Liver (tissue), 9 donors: ENCODE results near the gene TMEM101. TPM values are rescaled to one million over a fixed set of nuclear protein-coding genes. Genes with fewer than 3 reads are reported as not detected.
A peak's percentile ranks its signal among the peaks of the same experiment; 100 is the strongest.
"Not testable (repeated sequence)": the region's sequence is repeated elsewhere in the genome, so short reads cannot be mapped to it uniquely, and the experiment has no call there.

Source experiments
- DNase-seq: peaks from one replicate; pipeline ENCODE4 v3.0.0-alpha.2; 2017; ENCODE audit warnings: low spot score
- H3K27ac ChIP-seq, 2 donors: one replicate each; pipeline ENCODE4 v1.7.0; 2013; ENCODE audit warnings: inconsistent platforms in 2 of 2, low read length in 2 of 2, control low read depth in 1 of 2, low read depth in 1 of 2, mild to moderate bottlenecking in 1 of 2
- H3K27me3 ChIP-seq, 4 donors: one replicate each; pipeline versions ENCODE4 v1.6.1 to v1.7.0; 2013; ENCODE audit warnings: low read length in 3 of 4, inconsistent platforms in 1 of 4, mild to moderate bottlenecking in 1 of 4, moderate library complexity in 1 of 4; ENCODE audit not compliant: control insufficient read depth in 4 of 4, insufficient read depth in 4 of 4
- H3K36me3 ChIP-seq, 4 donors: one replicate each; pipeline versions ENCODE4 v1.6.1 to v1.7.0; 2013; ENCODE audit warnings: low read length in 3 of 4, mild to moderate bottlenecking in 3 of 4, low read depth in 1 of 4, moderate library complexity in 1 of 4; ENCODE audit not compliant: control insufficient read depth in 4 of 4, insufficient read depth in 3 of 4
- H3K4me1 ChIP-seq, 4 donors: one replicate each; pipeline versions ENCODE4 v1.6.1 to v1.7.0; 2013; ENCODE audit warnings: low read length in 3 of 4, mild to moderate bottlenecking in 3 of 4, moderate library complexity in 1 of 4; ENCODE audit not compliant: control insufficient read depth in 4 of 4, insufficient read depth in 4 of 4
- H3K4me3 ChIP-seq, 3 donors: one replicate each; pipeline versions ENCODE4 v1.6.1 to v1.7.0; 2013; ENCODE audit warnings: low read length in 3 of 3, control low read depth in 1 of 3, low read depth in 1 of 3, mild to moderate bottlenecking in 1 of 3
- H3K9ac ChIP-seq, 2 donors: one replicate each; pipeline ENCODE4 v1.7.0; 2013; ENCODE audit warnings: low read length in 2 of 2, mild to moderate bottlenecking in 2 of 2, moderate library complexity in 2 of 2, control low read depth in 1 of 2, low read depth in 1 of 2
- H3K9me3 ChIP-seq, 4 donors: one replicate each; pipeline versions ENCODE4 v1.6.1 to v1.7.0; 2013; ENCODE audit warnings: low read length in 3 of 4; ENCODE audit not compliant: control insufficient read depth in 4 of 4
- HNF4A ChIP-seq, 2 donors: conservative IDR thresholded peaks; 2 replicates each; pipeline ENCODE4 v1.6.1; 2016; ENCODE audit warnings: antibody characterized with exemption in 2 of 2, mild to moderate bottlenecking in 2 of 2
- JUND ChIP-seq, 2 donors: IDR thresholded peaks; 2 replicates each; pipeline ENCODE4 v1.6.1; 2016; ENCODE audit warnings: antibody characterized with exemption in 2 of 2
- RXRA ChIP-seq, 2 donors: IDR thresholded peaks; 2 replicates each; pipeline ENCODE4 v1.6.1; 2017 to 2018; ENCODE audit warnings: antibody characterized with exemption in 2 of 2, mild to moderate bottlenecking in 1 of 2
- TAF1 ChIP-seq: conservative IDR thresholded peaks from 2 replicates; pipeline ENCODE4 v1.6.1; 2016; ENCODE audit warnings: antibody characterized with exemption, mild to moderate bottlenecking
- WGBS: extraction: QIAGEN DNeasy Blood & Tissue Kit; methylation state at CpG from one replicate; pipeline ENCODE4 v1.1.7; 2013; 5-methylcytosine and 5-hydroxymethylcytosine counted together
- polyA plus RNA-seq, 2 donors: library from polyadenylated mRNA; stranded (reverse) in 1 of 2; unstranded in 1 of 2; fragments of 200-250 nt in 1 of 2; fragments of >200 nt in 1 of 2; fragmentation: Nextera tagmentation in 1 of 2; extraction: Ambion mirVana in 1 of 2; gene quantifications; one replicate each; pipeline versions ENCODE4 v1.2.1 to v1.2.3, GENCODE V29; 2013 to 2015
- total RNA-seq, 2 donors: library from RNA; depleted of rRNA; stranded (reverse); fragments of >200 nt; gene quantifications; one replicate each; pipeline ENCODE4 v1.2.3, GENCODE V29; 2014
- TF ChIP-seq, protein P1 (sequence below): IDR thresholded peaks from 2 replicates; pipeline ENCODE4 v1.6.1; 2016; ENCODE audit warnings: antibody characterized with exemption
- TF ChIP-seq, protein P2 (sequence below): fragments of 150-350 bp; IDR thresholded peaks from 2 replicates; pipeline ENCODE4 v1.5.1; 2017; ENCODE audit warnings: improper control_type of control experiment, low read depth, low read length; ENCODE audit not compliant: missing input control
- donor health status: healthy.
- donor health status: healthy.
- donor health status: healthy.
- donor health status: healthy.
- donor health status: healthy.

The TMEM101 gene
- total and polyA plus RNA-seq, 4 donors = 12.0 to 25.7 (median 21.4) TPM

DNA sequence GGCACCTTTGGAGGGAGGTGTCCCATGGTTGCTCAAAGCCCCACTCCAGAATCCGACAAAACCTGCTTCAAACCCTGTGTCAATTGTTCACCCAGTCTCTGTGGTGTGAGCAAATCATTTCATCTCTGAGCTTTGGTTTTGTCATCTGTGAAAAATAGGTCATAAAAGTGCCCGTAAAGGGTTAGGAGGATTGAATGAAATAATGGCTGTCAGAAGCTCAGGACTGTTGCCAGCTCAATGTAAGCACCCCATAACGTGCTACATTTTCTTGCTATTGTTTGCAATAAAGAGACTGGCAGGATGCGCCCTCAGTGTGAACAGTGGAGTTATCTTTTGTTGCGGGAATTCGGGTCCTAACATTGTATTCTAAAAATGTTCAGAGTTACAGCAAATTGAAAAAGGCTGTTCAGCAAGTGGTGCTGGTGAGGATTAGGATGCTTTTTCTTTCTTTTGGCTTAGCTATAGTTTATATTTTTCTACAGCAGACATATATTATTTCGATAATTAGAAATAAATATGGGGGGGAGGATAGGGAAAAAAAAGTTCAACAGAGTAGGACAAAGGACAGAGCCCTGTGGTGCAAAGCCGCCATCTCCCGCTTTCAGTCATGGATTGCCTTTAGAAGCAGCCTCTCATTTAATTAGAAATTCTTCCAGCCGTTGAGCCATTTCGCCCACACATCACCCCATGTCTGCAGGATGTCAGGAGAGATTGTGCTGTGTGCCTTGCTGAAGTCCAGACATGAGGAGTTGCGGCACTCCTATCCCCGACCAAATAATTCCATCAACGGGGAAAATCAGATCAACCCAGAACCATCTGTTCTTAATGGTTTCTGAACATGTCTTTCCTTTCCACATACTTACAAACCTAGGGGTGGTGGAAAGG, 40.1 kb downstream of the TMEM101 start:
- Histone ChIP-seq H3K9ac (no peak overlapping the region), H3K4me3 (no peak overlapping the region), H3K27me3 (no peaks in the 10 kb centered on the region), H3K4me1 (peaks cover 0 to 8% (median 4%) of the 10 kb centered on the region in 4 donors), H3K36me3 (no peaks in the 10 kb centered on the region), H3K27ac (no peak overlapping the region), H3K9me3 (no peaks in the 10 kb centered on the region)
- 80% methylated on average over 14 of the region's 14 CpGs for WGBS
- DNase-seq = no peak
- TF ChIP-seq HNF4A (conservative IDR thresholded peaks at IDR 0.05) = no peak
- no peak for TF ChIP-seq TAF1
- TF ChIP-seq, protein P1, sequence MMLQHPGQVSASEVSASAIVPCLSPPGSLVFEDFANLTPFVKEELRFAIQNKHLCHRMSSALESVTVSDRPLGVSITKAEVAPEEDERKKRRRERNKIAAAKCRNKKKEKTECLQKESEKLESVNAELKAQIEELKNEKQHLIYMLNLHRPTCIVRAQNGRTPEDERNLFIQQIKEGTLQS = no peak
- TF ChIP-seq, protein P2, sequence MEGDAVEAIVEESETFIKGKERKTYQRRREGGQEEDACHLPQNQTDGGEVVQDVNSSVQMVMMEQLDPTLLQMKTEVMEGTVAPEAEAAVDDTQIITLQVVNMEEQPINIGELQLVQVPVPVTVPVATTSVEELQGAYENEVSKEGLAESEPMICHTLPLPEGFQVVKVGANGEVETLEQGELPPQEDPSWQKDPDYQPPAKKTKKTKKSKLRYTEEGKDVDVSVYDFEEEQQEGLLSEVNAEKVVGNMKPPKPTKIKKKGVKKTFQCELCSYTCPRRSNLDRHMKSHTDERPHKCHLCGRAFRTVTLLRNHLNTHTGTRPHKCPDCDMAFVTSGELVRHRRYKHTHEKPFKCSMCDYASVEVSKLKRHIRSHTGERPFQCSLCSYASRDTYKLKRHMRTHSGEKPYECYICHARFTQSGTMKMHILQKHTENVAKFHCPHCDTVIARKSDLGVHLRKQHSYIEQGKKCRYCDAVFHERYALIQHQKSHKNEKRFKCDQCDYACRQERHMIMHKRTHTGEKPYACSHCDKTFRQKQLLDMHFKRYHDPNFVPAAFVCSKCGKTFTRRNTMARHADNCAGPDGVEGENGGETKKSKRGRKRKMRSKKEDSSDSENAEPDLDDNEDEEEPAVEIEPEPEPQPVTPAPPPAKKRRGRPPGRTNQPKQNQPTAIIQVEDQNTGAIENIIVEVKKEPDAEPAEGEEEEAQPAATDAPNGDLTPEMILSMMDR = no peak
- TF ChIP-seq JUND (IDR thresholded peaks at IDR 0.05) = no peak

DNA sequence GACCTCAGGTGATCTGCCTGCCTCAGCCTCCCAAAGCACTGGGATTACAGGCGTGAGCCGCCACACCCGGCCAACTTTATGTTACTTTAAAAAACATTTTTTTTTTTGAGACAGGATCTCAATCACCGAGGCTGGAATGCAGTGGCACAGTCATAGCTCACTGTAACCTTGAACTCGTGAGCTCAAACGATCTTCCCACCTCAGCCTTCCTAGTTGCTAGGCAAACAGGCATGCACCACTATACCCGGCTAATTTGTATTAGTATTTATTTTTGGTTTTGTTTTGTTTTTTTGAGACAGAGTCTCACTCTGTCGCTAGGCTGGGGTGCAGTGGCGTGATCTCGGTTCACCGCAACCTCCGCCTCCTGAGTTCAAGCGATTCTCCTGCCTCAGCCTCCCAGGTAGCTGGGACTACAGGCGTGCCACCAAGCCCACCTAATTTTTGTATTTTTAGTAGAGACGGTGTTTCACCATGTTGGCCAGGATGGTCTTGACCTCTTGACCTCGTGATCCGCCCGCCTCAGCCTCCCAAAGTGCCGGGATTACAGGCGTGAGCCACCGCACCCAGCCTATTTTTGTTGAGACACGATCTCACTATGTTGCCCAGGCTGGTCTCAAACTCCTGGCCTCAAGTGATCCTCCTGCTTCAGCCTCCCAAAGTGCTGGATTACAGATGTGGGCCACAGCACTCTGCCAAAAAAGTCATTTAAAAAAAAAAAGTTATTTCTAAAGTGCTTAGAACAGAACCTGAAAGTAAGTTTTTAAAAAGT, 42.1 kb downstream of the TMEM101 start:
- WGBS = 89% methylated on average over 22 of the region's 22 CpGs
- DNase-seq = not testable (repeated sequence)

DNA sequence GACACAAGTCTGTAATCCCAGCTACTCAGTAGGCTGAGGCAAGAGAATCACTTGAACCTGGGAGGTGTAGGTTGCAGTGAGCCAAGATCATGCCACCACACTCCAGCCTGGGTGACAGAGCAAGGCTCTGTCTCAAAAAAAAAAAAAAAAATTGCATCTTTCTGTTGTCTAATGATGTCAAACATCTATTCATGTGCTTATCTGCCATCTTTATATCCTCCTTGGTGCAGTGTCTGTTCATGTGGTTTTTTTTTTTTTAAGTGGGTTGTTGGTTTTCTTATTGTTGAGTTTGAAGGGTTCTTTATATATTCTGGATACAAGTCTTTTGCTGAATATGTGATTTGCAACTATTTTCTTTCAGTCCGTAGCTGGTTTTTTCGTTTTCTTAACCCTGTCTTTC, 43.3 kb downstream of the TMEM101 start:
- not testable (repeated sequence) for H3K9me3 ChIP-seq, H3K9ac ChIP-seq, H3K27ac ChIP-seq, H3K27me3 ChIP-seq, DNase-seq, H3K4me3 ChIP-seq, H3K36me3 ChIP-seq, H3K4me1 ChIP-seq
- WGBS = 44% methylated on average over 2 of the region's 2 CpGs

More for the DNA sequence above, 42.1 kb downstream of the TMEM101 start:
- H3K4me3 ChIP-seq, H3K4me1 ChIP-seq, H3K27me3 ChIP-seq, H3K36me3 ChIP-seq, H3K9ac ChIP-seq, H3K9me3 ChIP-seq, H3K27ac ChIP-seq: not testable (repeated sequence)

DNA sequence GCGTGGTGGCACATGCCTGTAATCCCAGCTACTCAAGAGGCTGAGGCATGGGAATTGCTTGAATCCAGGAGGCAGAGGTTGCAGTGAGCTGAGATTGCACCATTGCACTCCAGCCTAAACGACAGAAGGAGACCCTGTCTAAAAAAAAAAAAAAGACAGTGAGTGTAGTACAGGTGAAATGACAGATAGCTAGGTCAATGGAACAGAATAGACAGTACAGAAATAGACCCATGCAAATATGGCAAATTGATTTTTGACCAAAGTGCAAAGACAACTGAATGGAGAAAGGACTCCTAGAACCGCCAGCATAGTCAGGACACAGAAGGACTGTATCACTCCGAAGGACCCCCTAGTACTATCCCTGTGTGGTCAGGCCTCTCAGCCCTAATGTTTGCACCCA, 44.4 kb downstream of the TMEM101 start:
- 39% methylated on average over 4 of the region's 4 CpGs for WGBS
- Histone ChIP-seq H3K4me1 (peaks cover 0 to 8% (median 4%) of the 10 kb centered on the region in 4 donors), H3K9me3 (no peaks in the 10 kb centered on the region), H3K36me3 (no peaks in the 10 kb centered on the region), H3K27ac (no peak overlapping the region), H3K4me3 (no peak overlapping the region), H3K27me3 (no peaks in the 10 kb centered on the region), H3K9ac (no peak overlapping the region)
- TF ChIP-seq HNF4A (conservative IDR thresholded peaks at IDR 0.05) (peak; percentile 23 to 47), RXRA (IDR thresholded peaks at IDR 0.05) (no peak)
- DNase-seq = no peak
